Panc1 (cell line): ENCODE results near the gene DPP9. TPM values are rescaled to one million over a fixed set of nuclear protein-coding genes. Genes with fewer than 3 reads are reported as not detected.

ENCODE experiments used
- ATAC-seq: fragments of 200-7000 bp; cut with Tn5 transposase; 2 replicates; pipeline ENCODE4 v1.9.1; 2020; ENCODE audit warnings: mild to moderate bottlenecking, moderate library complexity
- BruUV-seq: library from RNA; stranded (reverse); fragments of 400-500 nt; replicated peaks from 2 replicates; lab custom pipeline; 2021; lab: Mats Ljungman, UMichigan
- CTCF ChIA-PET: fragments of 300-600 bp; sonication (Branson Sonifier 250); formaldehyde crosslinking; loops from one replicate; lab custom pipeline; 2022; ENCODE audit warnings: antibody characterized with exemption; lab: Charles Lee
- POLR2A ChIA-PET: fragments of 300-600 bp; sonication (Branson Sonifier 250); formaldehyde crosslinking; loops from one replicate; lab custom pipeline; 2022; ENCODE audit warnings: antibody characterized with exemption; lab: Charles Lee
- DNase-seq: peaks from one replicate; pipeline ENCODE4 v3.0.0-alpha.2; 2010; ENCODE audit warnings: low read depth, low spot score
- H3K27ac ChIP-seq: 2 replicates; pipeline ENCODE4 v1.5.1; 2011; ENCODE audit warnings: mild to moderate bottlenecking, low read length, inconsistent platforms
- H3K27me3 ChIP-seq: fragments of 200-500 bp; sonication (Bioruptor generic); 2 replicates; pipeline ENCODE4 v1.6.0; 2014; ENCODE audit warnings: low read length, inconsistent platforms; ENCODE audit not compliant: control insufficient read depth, insufficient read depth
- H3K36me3 ChIP-seq: fragments of 200-500 bp; sonication (Bioruptor generic); 2 replicates; pipeline ENCODE4 v1.5.1; 2014; ENCODE audit warnings: inconsistent platforms, mild to moderate bottlenecking, low read length, moderate library complexity; ENCODE audit not compliant: control insufficient read depth, insufficient read depth
- H3K4me1 ChIP-seq: 2 replicates; pipeline ENCODE4 v1.5.1; 2011; ENCODE audit warnings: inconsistent platforms, mild to moderate bottlenecking, low read length, moderate library complexity; ENCODE audit not compliant: control insufficient read depth, insufficient read depth
- H3K4me3 ChIP-seq, 2 experiments: 2 replicates each; pipeline ENCODE4 v1.5.1; 2011 to 2012; ENCODE audit warnings: low read depth in 2 of 2, low read length in 2 of 2, mild to moderate bottlenecking in 2 of 2, inconsistent platforms in 1 of 2, moderate library complexity in 1 of 2
- H3K9me3 ChIP-seq: fragments of 200-500 bp; sonication (Bioruptor generic); 2 replicates; pipeline ENCODE4 v1.5.1; 2014; ENCODE audit warnings: low read depth, mild to moderate bottlenecking, inconsistent platforms, low read length, moderate library complexity; ENCODE audit not compliant: control insufficient read depth, insufficient read depth
- CTCF ChIP-seq: fragments of 450-650 bp; IDR thresholded peaks from 2 replicates; pipeline ENCODE4 v1.5.1; 2017; ENCODE audit warnings: mild to moderate bottlenecking
- POLR2AphosphoS5 ChIP-seq: IDR thresholded peaks from 2 replicates; pipeline ENCODE4 v1.6.1; 2012; ENCODE audit warnings: mild to moderate bottlenecking, low read depth, low read length, moderate library complexity
- REST ChIP-seq, 2 experiments: IDR thresholded peaks; 2 replicates each; pipeline ENCODE4 v1.6.1; 2011 to 2012; ENCODE audit warnings: low read depth in 2 of 2, control low read depth in 1 of 2, low read length in 1 of 2, mild to moderate bottlenecking in 1 of 2, moderate library complexity in 1 of 2; ENCODE audit not compliant: insufficient read depth in 1 of 2
- SIN3A ChIP-seq: IDR thresholded peaks from 2 replicates; pipeline ENCODE4 v1.6.1; 2012; ENCODE audit warnings: low read depth, mild to moderate bottlenecking, low read length, moderate library complexity, borderline replicate concordance; ENCODE audit not compliant: insufficient read depth
- TCF7L2 ChIP-seq: IDR thresholded peaks from 2 replicates; pipeline ENCODE4 v1.6.1; 2011; ENCODE audit warnings: mild to moderate bottlenecking, low read depth, low read length, inconsistent platforms
- in situ Hi-C: cut with HindIII; loops from 2 replicates; pipeline ENCODE4 v1.10.0; 2016; ENCODE audit warnings: low sequenced_read_pairs, low pct_unique_long_range_greater_than_20kb
- intact Hi-C: fragments of 100-400 bp; cut with micrococcal nuclease; formaldehyde crosslinking; loops from one replicate; pipeline ENCODE4 v1.10.0; 2022; ENCODE audit not compliant: unreplicated experiment
- total RNA-seq: library from RNA; stranded (reverse); gene quantifications from one replicate; pipeline ENCODE4 v1.2.1, GENCODE V29; 2021; ENCODE audit not compliant: unreplicated experiment

The DPP9 gene
- total RNA-seq, 1 experiment from 2014 or later, result 108 TPM

GRCh38 chr19:4636761-4637160 is 86.9 kb downstream of the DPP9 start:
- no peaks in the 10 kb centered on the region for H3K27me3 ChIP-seq
- no TSS peak for BruUV-seq
- ATAC-seq (no peak), DNase-seq (no peak)
- intact Hi-C loops (loop anchor here (5.0 kb wide), 1 partner anchor 59 kb away; no protein-coding TSS in a partner anchor), in situ Hi-C loops (no loop called here)
- POLR2A ChIA-PET, result no interaction called here
- peaks cover 3% of the 10 kb centered on the region for H3K4me1 ChIP-seq
- peak overlapping the region in 1 of 2 experiments; percentile 61; a peak in 3 of 4 replicates for H3K4me3 ChIP-seq
- peaks cover 4% of the 10 kb centered on the region; the same call in 1 of the 2 replicates for H3K36me3 ChIP-seq
- TF ChIP-seq REST (IDR thresholded peaks at IDR 0.05; ENCODE audit: insufficient read depth in 1 of 2, low read depth in 2 of 2, low read length in 1 of 2) (no peak), TCF7L2 (no peak), POLR2AphosphoS5 (no peak), CTCF (no peak), SIN3A (no peak)
- H3K27ac ChIP-seq, result 0 out of 2 replicates have a peak overlapping the region, but pooled peaks have one; percentile 63
- H3K9me3 ChIP-seq, result no peaks in the 10 kb centered on the region
- CTCF ChIA-PET, result interaction anchor here (0.7 to 2.2 kb wide), 5 partner anchors 14 to 70 kb away, joined by 3 to 12 read pairs (median 3); no protein-coding TSS in a partner anchor

GRCh38 chr19:4636151-4636717 is 87.4 kb downstream of the DPP9 start:
- in situ Hi-C loops, result no loop called here
- POLR2A ChIA-PET, result no interaction called here
- CTCF ChIA-PET, result interaction anchor here (0.6 to 2.2 kb wide), 6 partner anchors 8 to 69 kb away, joined by 3 to 12 read pairs (median 4); no protein-coding TSS in a partner anchor
- intact Hi-C loops, result loop anchor here (5.0 kb wide), 1 partner anchor 59 kb away; no protein-coding TSS in a partner anchor
- no peaks in the 10 kb centered on the region for H3K27me3 ChIP-seq
- peak overlapping the region; percentile 38 to 61 for H3K4me3 ChIP-seq
- peak; percentile 45 for ATAC-seq
- peaks cover 4% of the 10 kb centered on the region; the same call in 1 of the 2 replicates for H3K36me3 ChIP-seq
- H3K4me1 ChIP-seq, result peaks cover 3% of the 10 kb centered on the region
- no peak for DNase-seq
- H3K9me3 ChIP-seq, result no peaks in the 10 kb centered on the region
- 0 out of 2 replicates have a peak overlapping the region, but pooled peaks have one; percentile 63 for H3K27ac ChIP-seq
- TF ChIP-seq SIN3A (no peak), CTCF (peak; percentile 95), POLR2AphosphoS5 (no peak)
- no TSS peak for BruUV-seq
